ENCODE data around the gene ZNF432. TPM values are rescaled to one million over a fixed set of nuclear protein-coding genes. Genes with fewer than 3 reads are reported as not detected.

The ZNF432 gene
- total and polyA plus RNA-seq, 2 of the 13 experiments (the other 11 are each of a cell fraction or from before 2014, with no cell fraction given) = 4.1 to 8.7 TPM

GRCh38 chr19:52069653-52070052, 21.0 kb upstream of the ZNF432 start:
- CTCF ChIA-PET (ENCODE audit: low intra/inter-chr PET ratio, low total read pairs) = no interaction called here
- POLR2A ChIA-PET = no interaction called here
- no peak overlapping the region for H3K4me2 ChIP-seq (ENCODE audit: low read depth, low read length)
- no peaks in the 10 kb centered on the region for H3K79me2 ChIP-seq (ENCODE audit: insufficient read depth, low read length)
- no peak overlapping the region for H3K9ac ChIP-seq (ENCODE audit: insufficient read depth, low read depth, low read length)
- H4K20me1 ChIP-seq (ENCODE audit: insufficient read depth, low read length) = no peaks in the 10 kb centered on the region
- BruUV-seq (replicated peaks) = no TSS peak
- 98% methylated on average over 2 of the region's 2 CpGs for WGBS (ENCODE audit: low lambda C conversion rate)
- H2AFZ ChIP-seq (ENCODE audit: low read length) = no peak overlapping the region
- DNase-seq (ENCODE audit: low spot score) = no peak
- peak; percentile 52; the same call in 1 of the 2 replicates for TF ChIP-seq PRDM15 (CRISPR knock-in tag; IDR thresholded peaks at IDR 0.05)
- no peak for TF ChIP-seq FOXA3 (CRISPR knock-in tag; IDR thresholded peaks at IDR 0.05)
- H3K9me3 ChIP-seq (ENCODE audit: low read length) = peaks cover 87% of the 10 kb centered on the region
- peaks cover 30 to 80% of the 10 kb centered on the region in 2 experiments for H3K36me3 ChIP-seq (replicated peaks in 1 of 2; ENCODE audit: control insufficient read depth in 1 of 2, insufficient read depth in 2 of 2, low read length in 2 of 2)
- H3K4me3 ChIP-seq (replicated peaks in 1 of 3; ENCODE audit: insufficient read depth in 1 of 3, low read depth in 2 of 3, low read length in 3 of 3) = no peak overlapping the region
- H3K27ac ChIP-seq (ENCODE audit: extremely low read length, insufficient read depth, low read length) = no peak overlapping the region
- H3K4me1 ChIP-seq (ENCODE audit: insufficient read depth, low read length) = no peaks in the 10 kb centered on the region
- intact Hi-C loops (cut with micrococcal nuclease; ENCODE audit: unreplicated experiment) (no loop called here), in situ Hi-C loops (cut with HindIII; ENCODE audit: extremely low pct_ligation_motif_present, low pct_unique_long_range_greater_than_20kb) (no loop called here)
- H3K27me3 ChIP-seq (ENCODE audit: control insufficient read depth in 1 of 2, insufficient read depth in 2 of 2, low read length in 2 of 2) = no peaks in the 10 kb centered on the region
- no peak for FAIRE-seq
- no peak for ATAC-seq

- Histone ChIP-seq H4K20me1 (ENCODE audit: insufficient read depth, low read length) (no peaks in the 10 kb centered on the region), H3K27ac (ENCODE audit: extremely low read length, insufficient read depth, low read length) (no peak overlapping the region), H3K36me3 (replicated peaks in 1 of 2; ENCODE audit: control insufficient read depth in 1 of 2, insufficient read depth in 2 of 2, low read length in 2 of 2) (peaks cover 31 to 67% of the 10 kb centered on the region in 2 experiments), H3K9me3 (ENCODE audit: low read length) (peaks cover 97% of the 10 kb centered on the region), H2AFZ (ENCODE audit: low read length) (no peak overlapping the region), H3K9ac (ENCODE audit: insufficient read depth, low read depth, low read length) (no peak overlapping the region), H3K4me1 (ENCODE audit: insufficient read depth, low read length) (no peaks in the 10 kb centered on the region), H3K79me2 (ENCODE audit: insufficient read depth, low read length) (no peaks in the 10 kb centered on the region), H3K4me2 (ENCODE audit: low read depth, low read length) (no peak overlapping the region), H3K27me3 (ENCODE audit: control insufficient read depth in 1 of 2, insufficient read depth in 2 of 2, low read length in 2 of 2) (no peaks in the 10 kb centered on the region), H3K4me3 (replicated peaks in 1 of 3; ENCODE audit: insufficient read depth in 1 of 3, low read depth in 2 of 3, low read length in 3 of 3) (no peak overlapping the region)
- 94% methylated on average over 6 of the region's 6 CpGs for WGBS (ENCODE audit: low lambda C conversion rate)
- POLR2A ChIA-PET = no interaction called here
- DNase-seq (ENCODE audit: low spot score) = no peak
- CTCF ChIA-PET (ENCODE audit: low intra/inter-chr PET ratio, low total read pairs) = no interaction called here
- intact Hi-C loops (cut with micrococcal nuclease; ENCODE audit: unreplicated experiment) (no loop called here), in situ Hi-C loops (cut with HindIII; ENCODE audit: extremely low pct_ligation_motif_present, low pct_unique_long_range_greater_than_20kb) (no loop called here)
- BruUV-seq (replicated peaks) = no TSS peak
- TF ChIP-seq ZNF274 (CRISPR knock-in tag; IDR thresholded peaks at IDR 0.05) (peak; percentile 68; the same call in 1 of the 2 replicates), RFX5 (IDR thresholded peaks at IDR 0.05; ENCODE audit: low read depth, low read length) (no peak)
- ATAC-seq = no peak
- FAIRE-seq = no peak
Measured at GRCh38 chr19:52066258-52066863, 17.7 kb upstream of the ZNF432 start.
